HL-60/S4 treated with retinoic acid at 250 ng/mL for 4 days and 3 days (cell line): ENCODE data around the gene FOXA3.

Source experiments
- in situ Hi-C: fragments of 300-500 bp; cut with MboI; formaldehyde crosslinking; loops from 2 replicates; pipeline ENCODE4 v1.7.0; 2022; ENCODE audit warnings: low sequenced_read_pairs

The FOXA3 gene

DNA sequence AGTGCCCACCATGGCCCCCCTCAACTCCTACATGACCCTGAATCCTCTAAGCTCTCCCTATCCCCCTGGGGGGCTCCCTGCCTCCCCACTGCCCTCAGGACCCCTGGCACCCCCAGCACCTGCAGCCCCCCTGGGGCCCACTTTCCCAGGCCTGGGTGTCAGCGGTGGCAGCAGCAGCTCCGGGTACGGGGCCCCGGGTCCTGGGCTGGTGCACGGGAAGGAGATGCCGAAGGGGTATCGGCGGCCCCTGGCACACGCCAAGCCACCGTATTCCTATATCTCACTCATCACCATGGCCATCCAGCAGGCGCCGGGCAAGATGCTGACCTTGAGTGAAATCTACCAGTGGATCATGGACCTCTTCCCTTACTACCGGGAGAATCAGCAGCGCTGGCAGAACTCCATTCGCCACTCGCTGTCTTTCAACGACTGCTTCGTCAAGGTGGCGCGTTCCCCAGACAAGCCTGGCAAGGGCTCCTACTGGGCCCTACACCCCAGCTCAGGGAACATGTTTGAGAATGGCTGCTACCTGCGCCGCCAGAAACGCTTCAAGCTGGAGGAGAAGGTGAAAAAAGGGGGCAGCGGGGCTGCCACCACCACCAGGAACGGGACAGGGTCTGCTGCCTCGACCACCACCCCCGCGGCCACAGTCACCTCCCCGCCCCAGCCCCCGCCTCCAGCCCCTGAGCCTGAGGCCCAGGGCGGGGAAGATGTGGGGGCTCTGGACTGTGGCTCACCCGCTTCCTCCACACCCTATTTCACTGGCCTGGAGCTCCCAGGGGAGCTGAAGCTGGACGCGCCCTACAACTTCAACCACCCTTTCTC, 8.2 kb downstream of the FOXA3 start:
- in situ Hi-C loops: no loop called here

GRCh38 chr19:45873219-45873772, 9.2 kb downstream of the FOXA3 start:
- in situ Hi-C loops: no loop called here

DNA sequence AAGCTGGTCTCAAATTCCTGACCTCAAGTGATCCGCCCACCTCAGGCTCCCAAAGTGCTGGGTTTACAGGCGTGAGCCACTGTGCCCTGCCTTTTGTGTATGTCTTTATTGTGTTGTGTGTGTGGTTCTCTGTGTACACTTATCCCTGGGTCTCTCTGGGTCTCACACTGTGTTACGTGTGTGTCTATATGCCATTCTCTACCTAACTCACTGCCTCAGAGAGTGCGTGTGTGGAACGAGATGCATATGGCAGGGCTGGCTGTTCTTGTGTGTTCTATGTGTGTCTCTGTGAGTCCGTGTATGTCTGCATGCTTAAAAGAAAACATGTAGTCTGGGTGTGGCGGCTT, 10.5 kb downstream of the FOXA3 start:
- in situ Hi-C loops: no loop called here

- in situ Hi-C loops: no loop called here
Observed at GRCh38 chr19:45876161-45876410, 12.0 kb downstream of the FOXA3 start.

GRCh38 chr19:45876411-45877197, 12.5 kb downstream of the FOXA3 start:
- in situ Hi-C loops: no loop called here

- in situ Hi-C loops: no loop called here
Observed at GRCh38 chr19:45878043-45878794, 14.1 kb downstream of the FOXA3 start.

DNA sequence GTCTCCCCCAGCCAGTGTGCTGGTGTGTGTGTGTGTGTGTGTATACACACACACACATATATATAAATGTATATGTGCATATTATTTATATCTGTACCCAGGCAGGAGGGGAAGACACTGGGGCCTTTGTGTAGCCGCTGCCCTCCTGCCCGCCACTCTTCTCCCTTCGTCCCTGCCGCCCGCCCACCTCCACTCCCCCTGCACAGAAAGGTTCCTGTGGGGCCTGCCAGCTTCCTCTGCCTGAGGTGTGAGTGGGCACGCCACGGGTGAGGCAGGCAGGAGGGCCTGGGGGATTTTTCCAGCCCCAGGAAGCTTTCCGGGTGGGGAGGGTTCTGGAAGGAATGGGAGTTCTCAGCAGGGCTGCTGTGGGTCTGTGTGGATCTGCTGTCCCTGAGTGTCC, 14.9 kb downstream of the FOXA3 start:
- in situ Hi-C loops: no loop called here

DNA sequence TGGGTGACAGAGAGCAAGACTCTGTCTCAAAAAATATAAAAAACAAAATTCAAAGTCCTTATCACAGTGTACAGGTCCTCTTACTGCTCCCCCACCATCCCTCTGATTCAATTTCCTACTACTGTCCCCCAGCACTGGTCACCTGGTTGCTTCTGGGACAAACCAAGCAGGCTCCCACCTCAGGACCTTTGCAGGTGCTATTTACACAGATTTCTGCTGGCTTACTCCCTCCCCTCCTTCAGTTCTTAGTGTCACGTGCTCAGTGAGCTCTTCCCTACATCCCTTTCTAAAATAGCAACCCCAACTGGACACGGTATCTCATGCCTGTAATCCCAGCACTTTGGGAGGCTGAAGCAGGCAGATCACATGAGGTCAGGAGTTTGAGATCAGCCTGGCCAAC, 15.8 kb downstream of the FOXA3 start:
- in situ Hi-C loops: no loop called here

DNA sequence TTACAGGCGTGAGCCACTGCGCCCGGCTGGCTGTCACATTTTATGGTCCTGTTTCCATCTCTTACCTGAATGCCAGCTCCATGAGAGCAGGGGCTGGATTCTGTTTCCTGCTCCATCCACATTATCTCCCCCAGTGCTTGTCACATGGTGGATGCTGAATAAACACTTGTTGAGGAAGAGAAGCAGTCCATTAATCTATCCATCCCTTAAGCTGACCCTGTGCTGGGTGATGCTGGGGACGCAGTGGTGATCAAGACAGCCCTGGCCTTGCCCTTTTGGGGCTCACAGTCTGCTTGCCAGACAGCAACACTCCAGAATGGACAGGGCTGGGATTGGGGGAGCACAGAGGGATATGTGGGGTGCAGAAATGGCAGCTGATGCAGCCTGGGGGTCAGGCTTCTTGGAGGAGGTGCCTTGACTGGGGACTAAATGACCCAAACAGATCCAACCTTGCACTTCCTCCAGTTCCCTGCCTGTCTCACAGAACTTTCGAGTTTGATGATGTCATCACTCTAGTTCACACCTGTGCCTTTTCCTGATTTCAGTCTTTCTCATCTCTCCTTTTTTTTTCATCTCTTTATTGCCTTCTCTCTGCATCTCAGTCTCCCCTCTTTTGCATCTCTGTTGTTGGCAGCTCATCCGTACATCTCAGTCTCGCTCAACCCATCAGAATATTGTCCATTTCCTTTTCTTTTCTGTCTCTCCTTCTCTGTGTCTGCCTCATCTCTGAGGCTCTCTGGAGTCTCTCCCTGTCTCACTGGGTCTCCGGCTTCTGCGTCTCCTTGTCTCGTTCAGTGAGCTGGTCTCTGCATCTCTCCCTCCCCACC, 17.2 kb downstream of the FOXA3 start:
- in situ Hi-C loops: no loop called here

- in situ Hi-C loops: no loop called here
Observed at GRCh38 chr19:45881909-45882528, 17.9 kb downstream of the FOXA3 start.

GRCh38 chr19:45882652-45883585, 18.8 kb downstream of the FOXA3 start:
- in situ Hi-C loops: no loop called here

- in situ Hi-C loops: no loop called here
Observed at GRCh38 chr19:45883586-45883880, 19.4 kb downstream of the FOXA3 start.

- in situ Hi-C loops: no loop called here
Observed at GRCh38 chr19:45883881-45884681, 20.0 kb downstream of the FOXA3 start.

- in situ Hi-C loops: no loop called here
Observed at GRCh38 chr19:45884682-45885555, 20.8 kb downstream of the FOXA3 start.

DNA sequence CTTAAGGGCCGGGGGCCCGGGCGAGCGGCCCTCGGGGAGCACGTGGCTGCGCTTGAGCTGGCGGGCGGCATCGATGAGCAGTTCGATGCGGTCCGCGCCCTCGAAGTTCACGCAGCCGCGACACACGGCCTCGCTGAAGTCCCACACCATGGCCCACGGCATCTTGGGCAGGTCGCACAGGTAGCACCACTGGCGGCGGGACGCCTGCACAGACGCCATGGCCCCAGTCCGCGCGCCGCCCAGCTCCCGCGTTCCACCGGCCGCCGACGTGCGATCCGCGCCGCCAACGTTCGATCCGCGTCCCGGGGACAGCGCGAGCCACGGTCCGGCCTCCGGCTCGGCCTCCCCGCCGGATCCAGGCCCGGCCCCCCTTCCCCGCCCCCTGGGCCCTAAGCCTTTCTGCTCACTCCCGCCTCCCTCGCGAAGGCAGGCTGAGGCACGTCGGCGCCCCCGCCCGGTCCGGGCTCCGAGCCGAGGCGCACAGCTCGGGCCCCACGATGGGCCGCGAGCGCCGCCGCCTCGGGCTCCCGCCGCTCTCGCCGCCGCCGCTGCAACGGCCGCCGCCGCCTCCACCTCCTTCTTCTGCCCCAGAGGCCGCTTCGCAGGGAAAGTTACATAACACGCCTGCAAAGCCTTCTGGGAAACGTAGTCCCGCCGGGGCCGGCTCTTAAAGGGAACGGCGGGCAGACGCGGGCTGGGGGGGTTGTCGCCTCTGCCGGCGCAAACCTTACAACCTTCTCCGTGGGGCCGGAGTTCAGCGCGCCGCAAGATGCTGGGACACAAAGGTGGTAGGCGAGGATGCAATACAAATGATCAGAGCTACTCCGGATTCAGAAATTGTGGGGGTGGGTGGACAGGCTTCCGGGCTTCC, 21.7 kb downstream of the FOXA3 start, which contains the start of gene IRF2BP1:
TSS of gene IRF2BP1 (minus strand) at position 586 of the 871 bp plus-strand sequence. CDS start at position 219, 367 bp downstream.
- in situ Hi-C loops: no loop called here

- in situ Hi-C loops: no loop called here
Observed at GRCh38 chr19:45886427-45887199, 22.5 kb downstream of the FOXA3 start.
